ENCODE results near the gene AXIN2. TPM values are rescaled to one million over a fixed set of nuclear protein-coding genes. Genes with fewer than 3 reads are reported as not detected.
A peak's percentile ranks its signal among the peaks of the same experiment; 100 is the strongest.

AXIN2 gene
- polyA plus RNA-seq, 1 donor, result 12.4 TPM

- no peak overlapping the region for H3K27ac ChIP-seq (ENCODE audit: low read length)
- H3K36me3 ChIP-seq (ENCODE audit: control insufficient read depth, insufficient read depth, low read length), result no peaks in the 10 kb centered on the region
- no peaks in the 10 kb centered on the region for H3K4me1 ChIP-seq (ENCODE audit: control insufficient read depth, insufficient read depth, low read length)
- H3K9me3 ChIP-seq (ENCODE audit: control insufficient read depth, low read depth, low read length), result no peaks in the 10 kb centered on the region
- no peak for DNase-seq
- no peaks in the 10 kb centered on the region for H3K27me3 ChIP-seq (ENCODE audit: control insufficient read depth, insufficient read depth, low read length)
- no peak overlapping the region for H3K4me3 ChIP-seq (ENCODE audit: low read length)
- 60% methylated on average over 1 of the region's 4 CpGs for WGBS (ENCODE audit: insufficient coverage, low lambda C conversion rate)
These were observed 33.7 kb upstream of the AXIN2 start for GRCh38 chr17:65595071-65595656.

- H3K4me3 ChIP-seq (ENCODE audit: low read length), result no peak overlapping the region
- WGBS (ENCODE audit: insufficient coverage, low lambda C conversion rate), result no CpG with 5 or more reads among the region's 18 CpGs
- no peak for DNase-seq
These were observed 32.7 kb upstream of the AXIN2 start for GRCh38 chr17:65593855-65594845.

GRCh38 chr17:65593092-65593854, 31.8 kb upstream of the AXIN2 start:
- no peaks in the 10 kb centered on the region for H3K36me3 ChIP-seq (ENCODE audit: control insufficient read depth, insufficient read depth, low read length)
- 40% methylated on average over 3 of the region's 19 CpGs for WGBS (ENCODE audit: insufficient coverage, low lambda C conversion rate)
- H3K4me1 ChIP-seq (ENCODE audit: control insufficient read depth, insufficient read depth, low read length), result peaks cover 13% of the 10 kb centered on the region
- no peak overlapping the region for H3K4me3 ChIP-seq (ENCODE audit: low read length)
- no peak for DNase-seq
- H3K27ac ChIP-seq (ENCODE audit: low read length), result no peak overlapping the region
- no peaks in the 10 kb centered on the region for H3K9me3 ChIP-seq (ENCODE audit: control insufficient read depth, low read depth, low read length)
- H3K27me3 ChIP-seq (ENCODE audit: control insufficient read depth, insufficient read depth, low read length), result no peaks in the 10 kb centered on the region

More at GRCh38 chr17:65593855-65594845, 32.7 kb upstream of the AXIN2 start:
- Histone ChIP-seq H3K36me3 (ENCODE audit: control insufficient read depth, insufficient read depth, low read length) (no peaks in the 10 kb centered on the region), H3K9me3 (ENCODE audit: control insufficient read depth, low read depth, low read length) (no peaks in the 10 kb centered on the region), H3K27me3 (ENCODE audit: control insufficient read depth, insufficient read depth, low read length) (no peaks in the 10 kb centered on the region), H3K4me1 (ENCODE audit: control insufficient read depth, insufficient read depth, low read length) (peaks cover 6% of the 10 kb centered on the region), H3K27ac (ENCODE audit: low read length) (no peak overlapping the region)

GRCh38 chr17:65592125-65592965, 30.9 kb upstream of the AXIN2 start:
- WGBS (ENCODE audit: insufficient coverage, low lambda C conversion rate), result no CpG with 5 or more reads among the region's 7 CpGs
- Histone ChIP-seq H3K9me3 (ENCODE audit: control insufficient read depth, low read depth, low read length) (no peaks in the 10 kb centered on the region), H3K4me1 (ENCODE audit: control insufficient read depth, insufficient read depth, low read length) (peaks cover 21% of the 10 kb centered on the region), H3K36me3 (ENCODE audit: control insufficient read depth, insufficient read depth, low read length) (no peaks in the 10 kb centered on the region), H3K4me3 (ENCODE audit: low read length) (no peak overlapping the region), H3K27me3 (ENCODE audit: control insufficient read depth, insufficient read depth, low read length) (no peaks in the 10 kb centered on the region), H3K27ac (ENCODE audit: low read length) (no peak overlapping the region)
- DNase-seq, result no peak

- peak overlapping the region; percentile 65 for H3K27ac ChIP-seq (ENCODE audit: low read length)
- DNase-seq, result peak in 1 of 2 donors; percentile 62
- whole genome bisulfite sequencing (ENCODE audit: insufficient coverage, low lambda C conversion rate), result no CpG with 5 or more reads among the region's 5 CpGs
- H3K27me3 ChIP-seq (ENCODE audit: control insufficient read depth, insufficient read depth, low read length), result no peaks in the 10 kb centered on the region
- no peak overlapping the region for H3K4me3 ChIP-seq (ENCODE audit: low read length)
- H3K4me1 ChIP-seq (ENCODE audit: control insufficient read depth, insufficient read depth, low read length), result peaks cover 32% of the 10 kb centered on the region
- no peaks in the 10 kb centered on the region for H3K9me3 ChIP-seq (ENCODE audit: control insufficient read depth, low read depth, low read length)
- no peaks in the 10 kb centered on the region for H3K36me3 ChIP-seq (ENCODE audit: control insufficient read depth, insufficient read depth, low read length)
These were observed 27.9 kb upstream of the AXIN2 start for GRCh38 chr17:65589321-65589720.

GRCh38 chr17:65588181-65588808, 26.8 kb upstream of the AXIN2 start:
- Histone ChIP-seq H3K9me3 (ENCODE audit: control insufficient read depth, low read depth, low read length) (no peaks in the 10 kb centered on the region), H3K27ac (ENCODE audit: low read length) (peak overlapping the region; percentile 65), H3K4me3 (ENCODE audit: low read length) (no peak overlapping the region), H3K36me3 (ENCODE audit: control insufficient read depth, insufficient read depth, low read length) (no peaks in the 10 kb centered on the region), H3K4me1 (ENCODE audit: control insufficient read depth, insufficient read depth, low read length) (peaks cover 32% of the 10 kb centered on the region), H3K27me3 (ENCODE audit: control insufficient read depth, insufficient read depth, low read length) (no peaks in the 10 kb centered on the region)
- DNase-seq, result peak; percentile 87 to 95
- no CpG with 5 or more reads among the region's 9 CpGs for WGBS (ENCODE audit: insufficient coverage, low lambda C conversion rate)

GRCh38 chr17:65587534-65588180, 26.2 kb upstream of the AXIN2 start:
- Histone ChIP-seq H3K27me3 (ENCODE audit: control insufficient read depth, insufficient read depth, low read length) (no peaks in the 10 kb centered on the region), H3K9me3 (ENCODE audit: control insufficient read depth, low read depth, low read length) (no peaks in the 10 kb centered on the region), H3K36me3 (ENCODE audit: control insufficient read depth, insufficient read depth, low read length) (no peaks in the 10 kb centered on the region), H3K4me1 (ENCODE audit: control insufficient read depth, insufficient read depth, low read length) (peaks cover 32% of the 10 kb centered on the region), H3K4me3 (ENCODE audit: low read length) (no peak overlapping the region), H3K27ac (ENCODE audit: low read length) (peak overlapping the region; percentile 65)
- no CpG with 5 or more reads among the region's 10 CpGs for WGBS (ENCODE audit: insufficient coverage, low lambda C conversion rate)
- DNase-seq, result no peak

GRCh38 chr17:65586899-65587298, 25.5 kb upstream of the AXIN2 start:
- Histone ChIP-seq H3K4me1 (ENCODE audit: control insufficient read depth, insufficient read depth, low read length) (peaks cover 32% of the 10 kb centered on the region), H3K9me3 (ENCODE audit: control insufficient read depth, low read depth, low read length) (no peaks in the 10 kb centered on the region), H3K27me3 (ENCODE audit: control insufficient read depth, insufficient read depth, low read length) (no peaks in the 10 kb centered on the region), H3K27ac (ENCODE audit: low read length) (no peak overlapping the region), H3K4me3 (ENCODE audit: low read length) (no peak overlapping the region), H3K36me3 (ENCODE audit: control insufficient read depth, insufficient read depth, low read length) (no peaks in the 10 kb centered on the region)
- WGBS (ENCODE audit: insufficient coverage, low lambda C conversion rate), result no CpG with 5 or more reads among the region's 9 CpGs
- DNase-seq, result no peak
